ENCODE measurements around the gene TRPM5.

GRCh38 chr11:2452321-2453012 lies 8.2 kb upstream of the TRPM5 start:
- no peak for TF ChIP-seq CTCF (conservative IDR thresholded peaks at IDR 0.05; ENCODE audit: low read depth, low read length)
- no peak for TF ChIP-seq EZH2 (IDR thresholded peaks at IDR 0.05; ENCODE audit: borderline replicate concordance, low read depth, low read length, poor library complexity, severe bottlenecking)
